A673 (cell line): ENCODE measurements around the gene UTS2R. TPM values are rescaled to one million over a fixed set of nuclear protein-coding genes. Genes with fewer than 3 reads are reported as not detected.

Source experiments
- BruUV-seq: library from RNA; stranded (reverse); fragments of 400-500 nt; replicated peaks from 2 replicates; lab custom pipeline; 2021; lab: Mats Ljungman, UMichigan
- CTCF ChIA-PET: fragments of 300-600 bp; sonication (Branson Sonifier 250); formaldehyde crosslinking; loops from one replicate; lab custom pipeline; 2022; ENCODE audit warnings: antibody characterized with exemption; lab: Charles Lee
- POLR2A ChIA-PET: fragments of 300-600 bp; sonication (Branson Sonifier 250); formaldehyde crosslinking; loops from one replicate; lab custom pipeline; 2022; ENCODE audit warnings: antibody characterized with exemption; ENCODE audit not compliant: low non-redundant PET; lab: Charles Lee
- DNase-seq: peaks from one replicate; pipeline ENCODE4 v3.0.0-alpha.2; 2015; ENCODE audit warnings: low spot score
- H3K27ac ChIP-seq: fragments of 200-600 bp; sonication (generic); 2 replicates; pipeline ENCODE4 v1.5.1; 2016; ENCODE audit warnings: mixed run types, low read depth, mild to moderate bottlenecking, mixed read lengths, antibody characterized with exemption, low read length; ENCODE audit not compliant: poor library complexity, severe bottlenecking
- H3K27me3 ChIP-seq: fragments of 200-600 bp; sonication (generic); replicated peaks from 2 replicates; pipeline ENCODE4 v1.6.1; 2017; ENCODE audit warnings: mixed run types, low read depth, mild to moderate bottlenecking, mixed read lengths, antibody characterized with exemption, low read length; ENCODE audit not compliant: insufficient read depth, poor library complexity
- H3K36me3 ChIP-seq: fragments of 200-600 bp; sonication (generic); 2 replicates; pipeline ENCODE4 v1.6.1; 2016; ENCODE audit warnings: mixed run types, mild to moderate bottlenecking, mixed read lengths, antibody characterized with exemption, low read length; ENCODE audit not compliant: insufficient read depth, poor library complexity, severe bottlenecking
- H3K4me1 ChIP-seq: fragments of 200-600 bp; sonication (generic); 2 replicates; pipeline ENCODE4 v1.6.1; 2017; ENCODE audit warnings: mixed run types, mild to moderate bottlenecking, mixed read lengths, antibody characterized with exemption, low read length; ENCODE audit not compliant: insufficient read depth, poor library complexity, severe bottlenecking
- H3K4me3 ChIP-seq: fragments of 200-600 bp; sonication (generic); 2 replicates; pipeline ENCODE4 v1.5.1; 2016; ENCODE audit warnings: low read depth, mixed run types, mild to moderate bottlenecking, mixed read lengths, low read length; ENCODE audit not compliant: poor library complexity, severe bottlenecking
- H3K9me3 ChIP-seq: fragments of 200-600 bp; sonication (generic); 2 replicates; pipeline ENCODE4 v1.6.1; 2016; ENCODE audit warnings: mixed run types, low read depth, mild to moderate bottlenecking, mixed read lengths, antibody characterized with exemption, low read length; ENCODE audit not compliant: poor library complexity, severe bottlenecking
- EZH2 ChIP-seq: fragments of 200-600 bp; sonication (generic); IDR thresholded peaks from 2 replicates; pipeline ENCODE4 v1.6.1; 2017; ENCODE audit warnings: borderline replicate concordance, low read depth, mild to moderate bottlenecking, mixed read lengths, antibody characterized with exemption, low read length; ENCODE audit not compliant: poor library complexity, severe bottlenecking
- intact Hi-C: fragments of 100-400 bp; cut with micrococcal nuclease; formaldehyde crosslinking; loops from one replicate; pipeline ENCODE4 v1.10.0; 2022; ENCODE audit not compliant: unreplicated experiment
- total RNA-seq: library from RNA; stranded (reverse); gene quantifications from 2 replicates; pipeline ENCODE4 v1.2.3, GENCODE V29; 2021
- TF ChIP-seq, protein P1 (sequence below): fragments of 300-800, 200-600 bp; sonication (generic); conservative IDR thresholded peaks from 2 replicates; pipeline ENCODE4 v1.5.1; 2017; ENCODE audit warnings: low read depth, mild to moderate bottlenecking, antibody characterized with exemption, low read length, moderate library complexity, mixed read lengths

UTS2R gene
- total RNA-seq, 1 experiment from 2014 or later: 0.58 TPM

- CTCF ChIA-PET: no interaction called here
- Histone ChIP-seq H3K27ac (no peak overlapping the region), H3K36me3 (no peaks in the 10 kb centered on the region), H3K4me3 (no peak overlapping the region), H3K9me3 (no peaks in the 10 kb centered on the region), H3K4me1 (peaks cover 29% of the 10 kb centered on the region), H3K27me3 (no peaks in the 10 kb centered on the region)
- POLR2A ChIA-PET: no interaction called here
- no TSS peak for BruUV-seq
- DNase-seq: no peak
- TF ChIP-seq, protein P1, sequence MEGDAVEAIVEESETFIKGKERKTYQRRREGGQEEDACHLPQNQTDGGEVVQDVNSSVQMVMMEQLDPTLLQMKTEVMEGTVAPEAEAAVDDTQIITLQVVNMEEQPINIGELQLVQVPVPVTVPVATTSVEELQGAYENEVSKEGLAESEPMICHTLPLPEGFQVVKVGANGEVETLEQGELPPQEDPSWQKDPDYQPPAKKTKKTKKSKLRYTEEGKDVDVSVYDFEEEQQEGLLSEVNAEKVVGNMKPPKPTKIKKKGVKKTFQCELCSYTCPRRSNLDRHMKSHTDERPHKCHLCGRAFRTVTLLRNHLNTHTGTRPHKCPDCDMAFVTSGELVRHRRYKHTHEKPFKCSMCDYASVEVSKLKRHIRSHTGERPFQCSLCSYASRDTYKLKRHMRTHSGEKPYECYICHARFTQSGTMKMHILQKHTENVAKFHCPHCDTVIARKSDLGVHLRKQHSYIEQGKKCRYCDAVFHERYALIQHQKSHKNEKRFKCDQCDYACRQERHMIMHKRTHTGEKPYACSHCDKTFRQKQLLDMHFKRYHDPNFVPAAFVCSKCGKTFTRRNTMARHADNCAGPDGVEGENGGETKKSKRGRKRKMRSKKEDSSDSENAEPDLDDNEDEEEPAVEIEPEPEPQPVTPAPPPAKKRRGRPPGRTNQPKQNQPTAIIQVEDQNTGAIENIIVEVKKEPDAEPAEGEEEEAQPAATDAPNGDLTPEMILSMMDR: no peak
- no peak for TF ChIP-seq EZH2
- intact Hi-C loops: no loop called here
Measured at GRCh38 chr17:82397449-82398335, 26.1 kb downstream of the UTS2R start.

- BruUV-seq: no TSS peak
- ChIA-PET POLR2A (interaction anchor here (0.9 kb wide), 1 partner anchor 107 kb away, joined by 3 read pairs; no protein-coding TSS in a partner anchor), CTCF (no interaction called here)
- DNase-seq: peak; percentile 93
- Histone ChIP-seq H3K4me3 (no peak overlapping the region), H3K4me1 (peaks cover 29% of the 10 kb centered on the region), H3K27me3 (no peaks in the 10 kb centered on the region), H3K36me3 (peaks cover 2% of the 10 kb centered on the region), H3K27ac (peak overlapping the region; percentile 63), H3K9me3 (no peaks in the 10 kb centered on the region)
- TF ChIP-seq EZH2: no peak
- TF ChIP-seq, protein P1: no peak
- intact Hi-C loops: no loop called here
Measured at GRCh38 chr17:82399041-82399441, 27.5 kb downstream of the UTS2R start.

- peak; percentile 29 for DNase-seq
- Histone ChIP-seq H3K4me3 (no peak overlapping the region), H3K36me3 (peaks cover 3% of the 10 kb centered on the region), H3K27me3 (no peaks in the 10 kb centered on the region), H3K4me1 (peaks cover 29% of the 10 kb centered on the region), H3K27ac (peak overlapping the region; percentile 63), H3K9me3 (no peaks in the 10 kb centered on the region)
- no peak for TF ChIP-seq EZH2
- TF ChIP-seq, protein P1: no peak
- intact Hi-C loops: no loop called here
- no TSS peak for BruUV-seq
- POLR2A ChIA-PET: interaction anchor here (0.5 to 0.9 kb wide), 2 partner anchors 11 to 107 kb away, joined by 3 to 5 read pairs; no protein-coding TSS in a partner anchor
- CTCF ChIA-PET: interaction anchor here (0.6 kb wide), 1 partner anchor 45 kb away, joined by 7 read pairs; no protein-coding TSS in a partner anchor
Measured at GRCh38 chr17:82399601-82400101, 28.1 kb downstream of the UTS2R start.
